Vagina (tissue), 2 donors: ENCODE measurements around the gene CRYBA4. TPM values are rescaled to one million over a fixed set of nuclear protein-coding genes. Genes with fewer than 3 reads are reported as not detected.

Source experiments
- DNase-seq, 2 donors: peaks; one replicate each; pipeline ENCODE4 v3.0.0-alpha.2; 2017; ENCODE audit errors: extremely low spot score in 2 of 2
- H3K27ac ChIP-seq: fragments of 200-600 bp; sonication (generic); one replicate; pipeline ENCODE4 v1.5.1; 2019
- H3K27me3 ChIP-seq: fragments of 200-600 bp; sonication (generic); one replicate; pipeline ENCODE4 v1.5.1; 2019
- H3K36me3 ChIP-seq, 2 donors: fragments of 200-600 bp; sonication (generic); one replicate each; pipeline ENCODE4 v1.5.1; 2017 to 2019
- H3K4me1 ChIP-seq: fragments of 200-600 bp; sonication (generic); one replicate; pipeline ENCODE4 v1.5.1; 2019
- H3K4me3 ChIP-seq, 2 donors: fragments of 200-600 bp; sonication (generic); 1 replicate in 1 of 2; 2 replicates in 1 of 2; pipeline ENCODE4 v1.5.1; 2016 to 2019
- H3K9me3 ChIP-seq: fragments of 200-600 bp; sonication (generic); one replicate; pipeline ENCODE4 v1.5.1; 2019
- POLR2A ChIP-seq, 2 donors: fragments of 450-650 bp; IDR thresholded peaks; one replicate each; pipeline ENCODE4 v1.6.1; 2017; ENCODE audit warnings: antibody characterized with exemption in 2 of 2, mild to moderate bottlenecking in 2 of 2, moderate library complexity in 2 of 2
- POLR2AphosphoS5 ChIP-seq, 2 donors: sonication (generic); formaldehyde crosslinking; IDR thresholded peaks; one replicate each; pipeline ENCODE4 v1.9.0; 2017; ENCODE audit warnings: antibody characterized with exemption in 2 of 2, mild to moderate bottlenecking in 2 of 2, low read depth in 1 of 2; ENCODE audit not compliant: insufficient read depth in 1 of 2
- intact Hi-C: fragments of 100-400 bp; cut with DNase I; formaldehyde crosslinking; loops from one replicate; pipeline ENCODE4 v1.15.1; 2023
- total RNA-seq: library from RNA; depleted of rRNA; stranded (reverse); fragments of >200 nt; gene quantifications from one replicate; pipeline ENCODE4 v1.2.3, GENCODE V29; 2016
- TF ChIP-seq, protein P1 (sequence below), 3 experiments: fragments of 450-650 bp in 2 of 3; fragments of 200-600 bp in 1 of 3; sonication (generic) in 1 of 3; IDR thresholded peaks; one replicate each; pipeline ENCODE4 v1.5.1; 2017 to 2019; ENCODE audit warnings: antibody characterized with exemption in 3 of 3, mild to moderate bottlenecking in 2 of 3, moderate library complexity in 2 of 3

CRYBA4 gene
- total RNA-seq, 1 donor from 2014 or later: not detected

DNA sequence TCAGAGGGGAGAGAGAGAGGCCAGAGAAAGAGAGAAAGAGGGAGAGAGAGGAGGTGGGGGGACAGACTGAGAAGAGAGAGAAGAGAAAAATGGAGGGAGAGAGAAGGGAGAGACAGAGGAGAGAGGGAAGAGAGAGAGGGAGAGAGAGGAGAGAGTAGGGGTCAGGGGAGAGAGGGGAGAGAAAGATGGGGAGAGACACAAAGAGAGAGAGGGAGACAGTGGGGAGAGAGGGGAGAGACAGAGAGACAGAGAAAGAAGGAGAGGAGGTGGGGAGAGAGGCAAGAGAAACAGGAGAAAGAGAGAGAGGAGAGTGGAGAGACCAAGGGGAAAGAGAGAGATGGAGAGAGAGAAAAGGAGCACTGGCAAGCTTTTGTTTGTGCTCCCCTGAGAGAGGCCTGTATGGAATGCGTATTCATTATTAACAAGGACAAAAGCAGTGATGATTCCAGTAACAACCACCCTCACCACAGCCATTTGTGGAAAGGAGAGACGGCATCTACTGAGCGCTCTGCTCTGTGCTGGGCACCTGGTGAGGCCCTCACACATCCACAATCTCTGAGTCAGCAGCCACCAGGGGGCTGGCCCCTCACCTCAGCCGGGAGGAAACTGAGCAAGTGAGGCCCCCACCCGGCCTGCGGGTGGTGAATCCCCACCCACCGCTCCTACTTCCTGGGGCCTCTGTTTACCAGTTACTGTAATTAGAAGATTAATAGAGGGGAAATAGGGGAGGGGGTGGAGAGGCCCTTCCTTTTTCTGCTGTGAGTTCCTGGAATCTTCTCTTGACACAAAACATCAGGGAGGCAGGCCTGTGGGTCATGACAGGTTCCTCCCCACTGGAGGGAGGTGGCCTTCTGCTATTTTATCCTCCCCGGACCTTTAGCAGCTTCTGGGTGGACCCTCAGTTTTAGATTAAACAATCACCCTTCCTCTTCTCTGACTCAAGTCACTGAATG is 21.0 kb downstream of the CRYBA4 start:
- no peak for DNase-seq
- no peaks in the 10 kb centered on the region for H3K27me3 ChIP-seq
- H3K4me3 ChIP-seq: no peak overlapping the region
- no peak overlapping the region for H3K27ac ChIP-seq
- H3K9me3 ChIP-seq: no peaks in the 10 kb centered on the region
- no peaks in the 10 kb centered on the region for H3K36me3 ChIP-seq
- intact Hi-C loops: no loop called here
- no peak for TF ChIP-seq POLR2AphosphoS5 (IDR thresholded peaks at IDR 0.05; ENCODE audit: insufficient read depth in 1 of 2, low read depth in 1 of 2)
- TF ChIP-seq, protein P1, sequence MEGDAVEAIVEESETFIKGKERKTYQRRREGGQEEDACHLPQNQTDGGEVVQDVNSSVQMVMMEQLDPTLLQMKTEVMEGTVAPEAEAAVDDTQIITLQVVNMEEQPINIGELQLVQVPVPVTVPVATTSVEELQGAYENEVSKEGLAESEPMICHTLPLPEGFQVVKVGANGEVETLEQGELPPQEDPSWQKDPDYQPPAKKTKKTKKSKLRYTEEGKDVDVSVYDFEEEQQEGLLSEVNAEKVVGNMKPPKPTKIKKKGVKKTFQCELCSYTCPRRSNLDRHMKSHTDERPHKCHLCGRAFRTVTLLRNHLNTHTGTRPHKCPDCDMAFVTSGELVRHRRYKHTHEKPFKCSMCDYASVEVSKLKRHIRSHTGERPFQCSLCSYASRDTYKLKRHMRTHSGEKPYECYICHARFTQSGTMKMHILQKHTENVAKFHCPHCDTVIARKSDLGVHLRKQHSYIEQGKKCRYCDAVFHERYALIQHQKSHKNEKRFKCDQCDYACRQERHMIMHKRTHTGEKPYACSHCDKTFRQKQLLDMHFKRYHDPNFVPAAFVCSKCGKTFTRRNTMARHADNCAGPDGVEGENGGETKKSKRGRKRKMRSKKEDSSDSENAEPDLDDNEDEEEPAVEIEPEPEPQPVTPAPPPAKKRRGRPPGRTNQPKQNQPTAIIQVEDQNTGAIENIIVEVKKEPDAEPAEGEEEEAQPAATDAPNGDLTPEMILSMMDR (IDR thresholded peaks at IDR 0.05): no peak
- TF ChIP-seq POLR2A (IDR thresholded peaks at IDR 0.05): no peak
- peaks cover 12% of the 10 kb centered on the region for H3K4me1 ChIP-seq

DNA sequence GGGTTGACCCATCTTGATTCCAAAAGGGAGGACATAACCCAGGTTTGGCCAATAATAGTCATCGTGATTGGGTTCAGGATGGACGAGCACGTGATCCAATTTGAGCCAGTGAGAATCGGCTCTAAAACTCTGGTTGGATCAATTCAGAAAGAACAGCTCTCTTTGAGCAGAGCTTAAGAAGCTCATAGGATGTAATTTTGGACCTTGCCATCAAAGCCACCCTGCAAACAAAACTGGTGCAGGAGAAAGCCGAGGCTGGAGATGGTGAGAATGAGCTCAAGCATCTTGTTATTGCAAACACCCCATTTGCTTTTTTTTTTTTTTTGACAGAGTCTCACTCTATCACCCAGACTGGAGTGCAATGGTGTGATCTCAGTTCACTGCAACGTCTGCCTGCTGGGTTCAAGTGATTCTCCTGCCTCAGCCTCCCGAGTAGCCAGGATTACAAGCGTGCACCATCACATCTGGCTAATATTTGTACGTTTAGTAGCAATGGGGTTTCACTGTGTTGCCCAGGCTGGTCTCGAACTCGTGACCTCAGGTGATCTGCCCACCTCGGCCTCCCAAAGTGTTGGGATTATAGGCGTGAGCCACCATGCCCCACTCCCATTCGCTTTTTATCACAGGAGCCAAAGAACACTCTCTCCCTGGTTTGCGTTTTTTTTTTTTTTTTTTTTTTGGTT is 21.8 kb downstream of the CRYBA4 start:
- H3K27ac ChIP-seq: no peak overlapping the region
- no peak for DNase-seq
- TF ChIP-seq, protein P1 (IDR thresholded peaks at IDR 0.05): no peak
- no peak for TF ChIP-seq POLR2A (IDR thresholded peaks at IDR 0.05)
- no peak for TF ChIP-seq POLR2AphosphoS5 (IDR thresholded peaks at IDR 0.05; ENCODE audit: insufficient read depth in 1 of 2, low read depth in 1 of 2)
- H3K27me3 ChIP-seq: no peaks in the 10 kb centered on the region
- H3K4me3 ChIP-seq: no peak overlapping the region
- H3K36me3 ChIP-seq: no peaks in the 10 kb centered on the region
- intact Hi-C loops: no loop called here
- no peaks in the 10 kb centered on the region for H3K9me3 ChIP-seq
- peaks cover 12% of the 10 kb centered on the region for H3K4me1 ChIP-seq

DNA sequence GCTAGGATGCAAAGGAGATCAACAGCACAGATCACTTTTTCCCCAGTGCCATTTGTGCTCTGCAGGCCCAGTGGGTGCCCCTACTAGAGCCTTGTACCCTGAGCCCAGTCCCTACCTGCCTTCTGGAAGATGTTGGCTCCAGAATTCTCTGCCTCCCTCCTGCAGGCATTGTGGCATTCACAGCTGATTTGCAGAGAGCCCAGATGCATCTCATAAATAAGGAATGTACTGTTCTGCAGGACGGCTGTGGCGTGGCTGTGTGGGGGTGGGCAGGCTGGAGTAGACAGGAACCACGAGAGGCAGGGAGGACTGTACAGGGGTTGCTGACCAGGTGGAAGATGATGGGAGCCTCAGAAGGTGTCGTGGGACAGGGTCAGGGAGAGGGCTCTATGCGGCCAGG is 24.4 kb downstream of the CRYBA4 start:
- Histone ChIP-seq H3K36me3 (no peaks in the 10 kb centered on the region), H3K4me1 (peaks cover 12% of the 10 kb centered on the region), H3K27me3 (no peaks in the 10 kb centered on the region), H3K27ac (no peak overlapping the region), H3K4me3 (no peak overlapping the region), H3K9me3 (no peaks in the 10 kb centered on the region)
- TF ChIP-seq POLR2AphosphoS5 (IDR thresholded peaks at IDR 0.05; ENCODE audit: insufficient read depth in 1 of 2, low read depth in 1 of 2): no peak
- no peak for TF ChIP-seq POLR2A (IDR thresholded peaks at IDR 0.05)
- TF ChIP-seq, protein P1 (IDR thresholded peaks at IDR 0.05): no peak
- no peak for DNase-seq
- intact Hi-C loops: no loop called here

GRCh38 chr22:26648011-26648497 is 26.3 kb downstream of the CRYBA4 start:
- DNase-seq: no peak
- Histone ChIP-seq H3K4me1 (peaks cover 12% of the 10 kb centered on the region), H3K4me3 (no peak overlapping the region), H3K9me3 (no peaks in the 10 kb centered on the region), H3K27ac (no peak overlapping the region), H3K27me3 (no peaks in the 10 kb centered on the region), H3K36me3 (no peaks in the 10 kb centered on the region)
- intact Hi-C loops: no loop called here
- TF ChIP-seq POLR2A (IDR thresholded peaks at IDR 0.05): no peak
- TF ChIP-seq, protein P1 (IDR thresholded peaks at IDR 0.05): no peak
- TF ChIP-seq POLR2AphosphoS5 (IDR thresholded peaks at IDR 0.05; ENCODE audit: insufficient read depth in 1 of 2, low read depth in 1 of 2): no peak
